ENCODE data around the gene PAX1. TPM values are rescaled to one million over a fixed set of nuclear protein-coding genes. Genes with fewer than 3 reads are reported as not detected.

PAX1 gene
- total and polyA plus RNA-seq, 4 donors, result not detected

- DNase-seq (ENCODE audit: low spot score), result no peak
- 91% methylated on average over 2 of the region's 2 CpGs for WGBS
- no peaks in the 10 kb centered on the region for H3K36me3 ChIP-seq (ENCODE audit: control insufficient read depth in 4 of 4, insufficient read depth in 3 of 4, low read depth in 1 of 4, low read length in 3 of 4)
- H3K27ac ChIP-seq (ENCODE audit: low read depth in 1 of 2, low read length in 2 of 2), result no peak overlapping the region
- H3K4me3 ChIP-seq (ENCODE audit: low read depth in 1 of 3, low read length in 3 of 3), result no peak overlapping the region
- no peaks in the 10 kb centered on the region for H3K9me3 ChIP-seq (ENCODE audit: control insufficient read depth in 4 of 4, low read length in 3 of 4)
- H3K27me3 ChIP-seq (ENCODE audit: control insufficient read depth in 4 of 4, insufficient read depth in 4 of 4, low read length in 3 of 4), result no peaks in the 10 kb centered on the region
- H3K9ac ChIP-seq (ENCODE audit: low read depth in 1 of 2, low read length in 2 of 2), result no peak overlapping the region
- TF ChIP-seq MAX (IDR thresholded peaks at IDR 0.05) (no peak), SP1 (IDR thresholded peaks at IDR 0.05) (no peak), EGR1 (IDR thresholded peaks at IDR 0.05; ENCODE audit: low read depth in 2 of 2) (no peak), FOXA2 (IDR thresholded peaks at IDR 0.05) (no peak), RAD21 (IDR thresholded peaks at IDR 0.05) (no peak), JUND (IDR thresholded peaks at IDR 0.05) (no peak), HNF4A (conservative IDR thresholded peaks at IDR 0.05) (no peak), TAF1 (conservative IDR thresholded peaks at IDR 0.05) (no peak), FOXA1 (IDR thresholded peaks at IDR 0.05) (no peak)
- H3K4me1 ChIP-seq (ENCODE audit: control insufficient read depth in 4 of 4, insufficient read depth in 4 of 4, low read length in 3 of 4), result no peaks in the 10 kb centered on the region
These were observed 42.0 kb upstream of the PAX1 start for GRCh38 chr20:21663465-21663864.

GRCh38 chr20:21665687-21666446 is 39.6 kb upstream of the PAX1 start:
- no peak for DNase-seq (ENCODE audit: low spot score)
- 68% methylated on average over 11 of the region's 11 CpGs for WGBS
- H3K4me3 ChIP-seq (ENCODE audit: low read depth in 1 of 3, low read length in 3 of 3), result no peak overlapping the region
- H3K9ac ChIP-seq (ENCODE audit: low read depth in 1 of 2, low read length in 2 of 2), result no peak overlapping the region
- H3K27ac ChIP-seq (ENCODE audit: low read depth in 1 of 2, low read length in 2 of 2), result no peak overlapping the region
- H3K9me3 ChIP-seq (ENCODE audit: control insufficient read depth in 4 of 4, low read length in 3 of 4), result peaks cover 0 to 2% (median 0%) of the 10 kb centered on the region in 4 donors
- no peaks in the 10 kb centered on the region for H3K36me3 ChIP-seq (ENCODE audit: control insufficient read depth in 4 of 4, insufficient read depth in 3 of 4, low read depth in 1 of 4, low read length in 3 of 4)
- no peaks in the 10 kb centered on the region for H3K27me3 ChIP-seq (ENCODE audit: control insufficient read depth in 4 of 4, insufficient read depth in 4 of 4, low read length in 3 of 4)
- H3K4me1 ChIP-seq (ENCODE audit: control insufficient read depth in 4 of 4, insufficient read depth in 4 of 4, low read length in 3 of 4), result no peaks in the 10 kb centered on the region
- no peak for TF ChIP-seq JUND (IDR thresholded peaks at IDR 0.05)
- TF ChIP-seq YY1 (IDR thresholded peaks at IDR 0.05), result no peak
- TF ChIP-seq FOXA2 (IDR thresholded peaks at IDR 0.05), result no peak
- TF ChIP-seq EGR1 (IDR thresholded peaks at IDR 0.05; ENCODE audit: low read depth in 2 of 2), result no peak

GRCh38 chr20:21670126-21670525 is 35.3 kb upstream of the PAX1 start:
- no peak for DNase-seq (ENCODE audit: low spot score)
- no peak overlapping the region for H3K9ac ChIP-seq (ENCODE audit: low read depth in 1 of 2, low read length in 2 of 2)
- no peak overlapping the region for H3K27ac ChIP-seq (ENCODE audit: low read depth in 1 of 2, low read length in 2 of 2)
- H3K9me3 ChIP-seq (ENCODE audit: control insufficient read depth in 4 of 4, low read length in 3 of 4), result peaks cover 0 to 2% (median under 1%) of the 10 kb centered on the region in 4 donors
- no peaks in the 10 kb centered on the region for H3K36me3 ChIP-seq (ENCODE audit: control insufficient read depth in 4 of 4, insufficient read depth in 3 of 4, low read depth in 1 of 4, low read length in 3 of 4)
- 84% methylated on average over 12 of the region's 12 CpGs for WGBS
- H3K27me3 ChIP-seq (ENCODE audit: control insufficient read depth in 4 of 4, insufficient read depth in 4 of 4, low read length in 3 of 4), result no peaks in the 10 kb centered on the region
- no peaks in the 10 kb centered on the region for H3K4me1 ChIP-seq (ENCODE audit: control insufficient read depth in 4 of 4, insufficient read depth in 4 of 4, low read length in 3 of 4)
- TF ChIP-seq ZBTB33 (IDR thresholded peaks at IDR 0.05), result no peak
- TF ChIP-seq MAX (IDR thresholded peaks at IDR 0.05), result no peak
- TF ChIP-seq NR2F2 (IDR thresholded peaks at IDR 0.05), result no peak
- no peak for TF ChIP-seq REST (IDR thresholded peaks at IDR 0.05)
- no peak for TF ChIP-seq ATF3 (IDR thresholded peaks at IDR 0.05)
- TF ChIP-seq FOXA1 (IDR thresholded peaks at IDR 0.05), result no peak
- TF ChIP-seq HNF4A (conservative IDR thresholded peaks at IDR 0.05), result no peak
- TF ChIP-seq JUND (IDR thresholded peaks at IDR 0.05), result no peak
- TF ChIP-seq HNF4G (IDR thresholded peaks at IDR 0.05), result no peak
- no peak for TF ChIP-seq TAF1 (conservative IDR thresholded peaks at IDR 0.05)
- no peak for TF ChIP-seq GABPA (IDR thresholded peaks at IDR 0.05 in 1 of 2, conservative IDR thresholded peaks at IDR 0.05 in 1 of 2)
- no peak for TF ChIP-seq YY1 (IDR thresholded peaks at IDR 0.05)
- TF ChIP-seq RAD21 (IDR thresholded peaks at IDR 0.05), result no peak
- no peak for TF ChIP-seq CTCF (IDR thresholded peaks at IDR 0.05; ENCODE audit: low read depth, low read length, missing input control)
- no peak for TF ChIP-seq EGR1 (IDR thresholded peaks at IDR 0.05; ENCODE audit: low read depth in 2 of 2)
- TF ChIP-seq RXRA (IDR thresholded peaks at IDR 0.05), result no peak
- no peak for TF ChIP-seq FOXA2 (IDR thresholded peaks at IDR 0.05)
- no peak overlapping the region for H3K4me3 ChIP-seq (ENCODE audit: low read depth in 1 of 3, low read length in 3 of 3)

Measured in liver (tissue), 9 donors.